ENCODE results near the gene DDX47. TPM values are rescaled to one million over a fixed set of nuclear protein-coding genes. Genes with fewer than 3 reads are reported as not detected.

DDX47 gene
- total RNA-seq, 2 experiments from 2014 or later: 45.1 to 59.1 TPM

GRCh38 chr12:12877153-12877768, 64.1 kb downstream of the DDX47 start:
- Histone ChIP-seq H3K4me3 (ENCODE audit: low read depth, low read length, poor library complexity, severe bottlenecking) (no peak overlapping the region), H3K4me1 (ENCODE audit: insufficient read depth, low read length, poor library complexity, severe bottlenecking) (peaks cover 2% of the 10 kb centered on the region), H3K4me2 (ENCODE audit: low read length) (no peak overlapping the region), H3K9me3 (ENCODE audit: low read length) (no peaks in the 10 kb centered on the region), H2AFZ (ENCODE audit: low read length) (no peak overlapping the region), H3K27ac (ENCODE audit: low read depth, low read length, poor library complexity, severe bottlenecking) (no peak overlapping the region), H3K9me2 (ENCODE audit: insufficient read depth, low read length) (no peaks in the 10 kb centered on the region), H3K36me3 (ENCODE audit: insufficient read depth, low read length) (no peaks in the 10 kb centered on the region), H3K79me2 (ENCODE audit: insufficient read depth, low read depth, low read length) (no peaks in the 10 kb centered on the region), H4K20me1 (ENCODE audit: insufficient read depth, low read length) (no peaks in the 10 kb centered on the region)
- BruUV-seq (replicated peaks): no TSS peak
- CTCF ChIA-PET (ENCODE audit: unreplicated experiment): interaction anchor here (0.7 kb wide), 1 partner anchor 140 kb away, joined by 3 read pairs; no protein-coding TSS in a partner anchor
- no peak for TF ChIP-seq EZH2phosphoT487 (IDR thresholded peaks at IDR 0.05; ENCODE audit: borderline replicate concordance, low read depth, low read length)
- TF ChIP-seq CTCF (conservative IDR thresholded peaks at IDR 0.05; ENCODE audit: low read length): no peak
- DNase-seq (ENCODE audit: low spot score): no peak
- intact Hi-C loops (cut with micrococcal nuclease; ENCODE audit: unreplicated experiment): no loop called here
- POLR2A ChIA-PET: no interaction called here

GRCh38 chr12:12877781-12878455, 64.8 kb downstream of the DDX47 start:
- H3K79me2 ChIP-seq (ENCODE audit: insufficient read depth, low read depth, low read length): no peaks in the 10 kb centered on the region
- TF ChIP-seq CTCF (conservative IDR thresholded peaks at IDR 0.05; ENCODE audit: low read length) (no peak), EZH2phosphoT487 (IDR thresholded peaks at IDR 0.05; ENCODE audit: borderline replicate concordance, low read depth, low read length) (no peak)
- no peaks in the 10 kb centered on the region for H3K36me3 ChIP-seq (ENCODE audit: insufficient read depth, low read length)
- no peaks in the 10 kb centered on the region for H3K9me2 ChIP-seq (ENCODE audit: insufficient read depth, low read length)
- no peak overlapping the region for H3K4me2 ChIP-seq (ENCODE audit: low read length)
- H3K4me3 ChIP-seq (ENCODE audit: low read depth, low read length, poor library complexity, severe bottlenecking): no peak overlapping the region
- H3K4me1 ChIP-seq (ENCODE audit: insufficient read depth, low read length, poor library complexity, severe bottlenecking): peaks cover 2% of the 10 kb centered on the region
- DNase-seq (ENCODE audit: low spot score): no peak
- H3K27ac ChIP-seq (ENCODE audit: low read depth, low read length, poor library complexity, severe bottlenecking): no peak overlapping the region
- ChIA-PET CTCF (ENCODE audit: unreplicated experiment) (interaction anchor here (0.7 kb wide), 1 partner anchor 140 kb away, joined by 3 read pairs; no protein-coding TSS in a partner anchor), POLR2A (no interaction called here)
- H2AFZ ChIP-seq (ENCODE audit: low read length): no peak overlapping the region
- BruUV-seq (replicated peaks): no TSS peak
- no peaks in the 10 kb centered on the region for H3K9me3 ChIP-seq (ENCODE audit: low read length)
- no peaks in the 10 kb centered on the region for H4K20me1 ChIP-seq (ENCODE audit: insufficient read depth, low read length)
- intact Hi-C loops (cut with micrococcal nuclease; ENCODE audit: unreplicated experiment): no loop called here

Small RNA genes lying within 50 kb of the gene (microRNA-seq; reads per million reads assigned to microRNA genes)
- gene MIR613 (ENCODE audit: borderline replicate concordance): not detected

Small RNA genes lying within 50 kb of the gene (small RNA-seq; reads per million reads assigned to genes)
- not detected for gene AC007215.1
- gene MIR613: not detected

Other genes with a start within 250 kb of the DDX47 start
- 2.1 and 4.3 TPM in 2 replicates for gene CREBL2, start 201.5 kb upstream of the DDX47 start, total RNA-seq (2014; rRNA removed; shearing (Covaris generic))
- 3.0 and 3.4 TPM in 2 replicates for gene CREBL2, start 201.5 kb upstream of the DDX47 start, total RNA-seq (2022)
- 13.6 and 17.3 TPM in 2 replicates for gene GPR19, start 117.2 kb upstream of the DDX47 start, total RNA-seq (2014; rRNA removed; shearing (Covaris generic))
- 16.9 and 24.2 TPM in 2 replicates for gene GPR19, start 117.2 kb upstream of the DDX47 start, total RNA-seq (2022)
- gene CDKN1B, start 96.0 kb upstream of the DDX47 start, total RNA-seq (2014; rRNA removed; shearing (Covaris generic)): 59.4 and 65.7 TPM in 2 replicates
- 45.3 and 54.7 TPM in 2 replicates for gene CDKN1B, start 96.0 kb upstream of the DDX47 start, total RNA-seq (2022)
- gene APOLD1, start 27.7 kb upstream of the DDX47 start, total RNA-seq (2014; rRNA removed; shearing (Covaris generic)): 12.2 and 22.5 TPM in 2 replicates
- 25.8 and 29.5 TPM in 2 replicates for gene APOLD1, start 27.7 kb upstream of the DDX47 start, total RNA-seq (2022)
- gene GPRC5A, start 78.2 kb downstream of the DDX47 start, total RNA-seq (2014; rRNA removed; shearing (Covaris generic)): not detected in 2 replicates
- gene GPRC5A, start 78.2 kb downstream of the DDX47 start, total RNA-seq (2022): 0.25 TPM in 1 of 2 replicates, not detected in the other
- not detected in 2 replicates for gene GPRC5D, start 138.8 kb downstream of the DDX47 start, total RNA-seq (2014; rRNA removed; shearing (Covaris generic))
- not detected in 2 replicates for gene GPRC5D, start 138.8 kb downstream of the DDX47 start, total RNA-seq (2022)
- gene HEBP1, start 186.9 kb downstream of the DDX47 start, total RNA-seq (2014; rRNA removed; shearing (Covaris generic)): 0.16 and 0.26 TPM in 2 replicates
- gene HEBP1, start 186.9 kb downstream of the DDX47 start, total RNA-seq (2022): 1.2 and 1.3 TPM in 2 replicates
- gene FAM234B, start 231.0 kb downstream of the DDX47 start, total RNA-seq (2014; rRNA removed; shearing (Covaris generic)): 7.0 and 7.5 TPM in 2 replicates
- 4.7 and 5.6 TPM in 2 replicates for gene FAM234B, start 231.0 kb downstream of the DDX47 start, total RNA-seq (2022)

Data from OCI-LY7 (cell line).